ENCODE measurements around the gene CAMK1D. TPM values are rescaled to one million over a fixed set of nuclear protein-coding genes. Genes with fewer than 3 reads are reported as not detected.
"Not testable (repeated sequence)": the region's sequence is repeated elsewhere in the genome, so short reads cannot be mapped to it uniquely, and the experiment has no call there.

Gene CAMK1D
- total and polyA plus RNA-seq, 4 donors = 1.9 to 19.0 (median 7.6) TPM

DNA sequence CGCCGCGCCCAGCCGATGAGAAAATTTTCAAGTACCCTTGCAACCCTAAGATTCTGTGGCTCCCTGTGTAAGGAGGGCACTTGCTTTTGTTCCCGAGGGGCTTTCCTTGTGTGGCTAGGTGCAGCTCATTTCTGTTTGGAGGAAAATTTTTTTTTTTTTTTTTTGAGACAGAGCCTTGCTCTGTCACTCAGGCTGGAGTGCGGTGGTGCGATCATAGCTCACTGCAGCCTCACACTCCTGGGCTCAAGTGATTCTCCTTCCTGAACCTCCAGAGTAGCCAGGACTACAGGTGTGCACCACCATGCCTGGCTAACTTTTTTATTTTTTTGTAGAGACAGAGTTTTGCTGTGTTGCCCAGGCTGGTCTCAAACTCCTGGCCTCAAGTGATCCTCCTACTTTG, 5.3 kb downstream of the CAMK1D start:
- H3K27me3 ChIP-seq (ENCODE audit: control insufficient read depth in 1 of 2, insufficient read depth in 2 of 2, low read length in 1 of 2); H3K9me3 ChIP-seq (ENCODE audit: control insufficient read depth, low read length); intact Hi-C loops (cut with DNase I); H3K4me3 ChIP-seq (ENCODE audit: low read length in 2 of 2); H3K36me3 ChIP-seq (ENCODE audit: control insufficient read depth in 1 of 2, insufficient read depth in 2 of 2, low read length in 1 of 2); ATAC-seq (ENCODE audit: low FRiP score); DNase-seq; H3K4me1 ChIP-seq (ENCODE audit: control insufficient read depth in 1 of 2, insufficient read depth in 2 of 2, low read length in 2 of 2); H3K27ac ChIP-seq (ENCODE audit: low read depth in 1 of 2, low read length in 2 of 2): not testable (repeated sequence)
- WGBS, 2 donors = 86 to 97% methylated on average over 7 of the region's 7 CpGs

DNA sequence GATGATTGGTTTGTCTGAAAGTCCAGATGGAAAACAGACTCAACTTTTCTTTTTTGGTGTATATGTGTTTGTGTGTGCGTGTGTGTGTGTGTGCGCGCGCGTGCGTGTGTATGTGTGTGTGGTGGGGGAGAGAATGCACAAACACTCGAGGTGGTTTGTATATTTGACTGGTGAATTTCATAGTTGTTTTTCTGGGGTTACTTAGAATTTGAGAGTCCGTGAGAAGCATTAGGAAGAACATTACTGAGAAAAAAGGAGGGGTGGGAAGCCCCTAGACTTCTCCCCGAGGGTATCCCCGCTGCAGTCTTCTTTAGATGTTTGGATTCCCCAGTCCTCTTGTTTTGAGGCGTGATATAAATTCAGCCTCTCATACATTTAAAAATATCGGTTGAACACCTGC, 6.0 kb downstream of the CAMK1D start:
- intact Hi-C loops (cut with DNase I) = no loop called here

DNA sequence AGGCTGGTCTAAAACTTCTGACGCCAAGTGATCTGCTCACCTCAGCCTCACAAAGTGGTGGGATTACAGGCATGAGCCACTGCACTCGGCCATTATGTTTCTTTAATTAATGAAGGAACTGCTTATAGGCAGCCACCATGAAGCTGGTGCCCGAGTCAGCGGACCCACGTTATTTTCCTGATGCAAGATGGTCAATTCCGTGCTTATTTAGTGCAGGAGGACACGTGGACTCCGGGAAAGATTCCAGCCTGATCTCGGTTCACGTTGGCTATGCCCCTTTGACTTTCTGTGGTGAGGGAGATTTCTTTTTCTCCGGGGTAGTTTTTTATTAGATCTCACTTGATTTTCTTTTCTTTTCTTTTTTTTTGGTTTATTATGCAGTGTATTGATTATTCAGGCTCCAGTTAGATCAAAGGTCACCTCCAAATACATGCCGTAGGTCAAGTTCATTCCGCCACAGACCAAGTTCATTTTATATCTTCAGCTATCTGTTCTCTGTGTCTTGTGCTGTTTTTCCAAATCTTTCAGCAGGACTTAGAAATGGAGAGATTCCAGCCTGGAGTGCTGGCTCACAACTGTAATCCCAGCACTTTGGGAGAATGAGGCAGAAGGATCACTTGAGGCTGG, 8.3 kb downstream of the CAMK1D start:
- DNase-seq (no peak), ATAC-seq (ENCODE audit: low FRiP score) (no peak)
- H3K4me1 ChIP-seq (ENCODE audit: control insufficient read depth in 1 of 2, insufficient read depth in 2 of 2, low read length in 2 of 2) = no peaks in the 10 kb centered on the region
- WGBS, 2 donors = 78 to 87% methylated on average over 13 of the region's 13 CpGs
- intact Hi-C loops (cut with DNase I) = no loop called here
- no peaks in the 10 kb centered on the region for H3K36me3 ChIP-seq (ENCODE audit: control insufficient read depth in 1 of 2, insufficient read depth in 2 of 2, low read length in 1 of 2)
- H3K27ac ChIP-seq (ENCODE audit: low read depth in 1 of 2, low read length in 2 of 2) = no peak overlapping the region
- no peak overlapping the region for H3K4me3 ChIP-seq (ENCODE audit: low read length in 2 of 2)
- no peaks in the 10 kb centered on the region for H3K27me3 ChIP-seq (ENCODE audit: control insufficient read depth in 1 of 2, insufficient read depth in 2 of 2, low read length in 1 of 2)
- H3K9me3 ChIP-seq (ENCODE audit: control insufficient read depth, low read length) = no peaks in the 10 kb centered on the region

More for the DNA sequence above, 6.0 kb downstream of the CAMK1D start:
- Histone ChIP-seq H3K9me3 (ENCODE audit: control insufficient read depth, low read length) (no peaks in the 10 kb centered on the region), H3K27ac (ENCODE audit: low read depth in 1 of 2, low read length in 2 of 2) (no peak overlapping the region), H3K36me3 (ENCODE audit: control insufficient read depth in 1 of 2, insufficient read depth in 2 of 2, low read length in 1 of 2) (no peaks in the 10 kb centered on the region), H3K27me3 (ENCODE audit: control insufficient read depth in 1 of 2, insufficient read depth in 2 of 2, low read length in 1 of 2) (no peaks in the 10 kb centered on the region), H3K4me3 (ENCODE audit: low read length in 2 of 2) (no peak overlapping the region), H3K4me1 (ENCODE audit: control insufficient read depth in 1 of 2, insufficient read depth in 2 of 2, low read length in 2 of 2) (peaks cover 0 to 3% of the 10 kb centered on the region in 2 donors)
- ATAC-seq (ENCODE audit: low FRiP score) = no peak
- WGBS, 2 donors = 94 to 96% methylated on average over 12 of the region's 12 CpGs
- DNase-seq = no peak

GRCh38 chr10:12358863-12359564, 9.7 kb downstream of the CAMK1D start:
- H3K27me3 ChIP-seq (ENCODE audit: control insufficient read depth in 1 of 2, insufficient read depth in 2 of 2, low read length in 1 of 2) = no peaks in the 10 kb centered on the region
- WGBS, 2 donors = 67 to 69% methylated on average over 11 of the region's 11 CpGs
- no peaks in the 10 kb centered on the region for H3K9me3 ChIP-seq (ENCODE audit: control insufficient read depth, low read length)
- H3K27ac ChIP-seq (ENCODE audit: low read depth in 1 of 2, low read length in 2 of 2) = no peak overlapping the region
- H3K4me3 ChIP-seq (ENCODE audit: low read length in 2 of 2) = no peak overlapping the region
- H3K36me3 ChIP-seq (ENCODE audit: control insufficient read depth in 1 of 2, insufficient read depth in 2 of 2, low read length in 1 of 2) = no peaks in the 10 kb centered on the region
- ATAC-seq (ENCODE audit: low FRiP score) (no peak), DNase-seq (no peak)
- no peaks in the 10 kb centered on the region for H3K4me1 ChIP-seq (ENCODE audit: control insufficient read depth in 1 of 2, insufficient read depth in 2 of 2, low read length in 2 of 2)
- intact Hi-C loops (cut with DNase I) = no loop called here

GRCh38 chr10:12360461-12360860, 11.1 kb downstream of the CAMK1D start:
- no peaks in the 10 kb centered on the region for H3K4me1 ChIP-seq (ENCODE audit: control insufficient read depth in 1 of 2, insufficient read depth in 2 of 2, low read length in 2 of 2)
- H3K4me3 ChIP-seq (ENCODE audit: low read length in 2 of 2) = no peak overlapping the region
- H3K36me3 ChIP-seq (ENCODE audit: control insufficient read depth in 1 of 2, insufficient read depth in 2 of 2, low read length in 1 of 2) = no peaks in the 10 kb centered on the region
- no peak overlapping the region for H3K27ac ChIP-seq (ENCODE audit: low read depth in 1 of 2, low read length in 2 of 2)
- 89 to 95% methylated on average over 5 of the region's 5 CpGs for WGBS, 2 donors
- ATAC-seq (ENCODE audit: low FRiP score) = no peak
- intact Hi-C loops (cut with DNase I) = no loop called here
- no peaks in the 10 kb centered on the region for H3K9me3 ChIP-seq (ENCODE audit: control insufficient read depth, low read length)
- DNase-seq = no peak
- H3K27me3 ChIP-seq (ENCODE audit: control insufficient read depth in 1 of 2, insufficient read depth in 2 of 2, low read length in 1 of 2) = no peaks in the 10 kb centered on the region

DNA sequence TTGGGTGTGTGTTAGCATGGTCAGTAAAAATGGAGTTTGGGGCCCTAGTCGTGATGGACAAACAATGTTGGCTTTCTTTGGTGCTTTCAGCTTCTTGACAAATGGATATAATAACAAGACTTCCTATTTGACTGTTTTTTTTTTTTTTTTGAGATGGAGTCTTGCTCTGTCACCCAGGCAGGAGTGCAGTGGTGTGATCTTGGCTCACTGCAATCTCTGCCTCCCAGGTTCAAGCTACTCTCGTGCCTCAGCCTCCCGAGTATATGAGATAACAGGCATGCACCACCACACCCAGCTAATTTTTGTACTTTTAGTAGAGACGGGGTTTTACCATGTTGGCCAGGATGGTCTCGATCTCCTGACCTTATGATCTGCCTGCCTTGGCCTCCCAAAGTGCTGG, 11.8 kb downstream of the CAMK1D start:
- DNase-seq; intact Hi-C loops (cut with DNase I); H3K9me3 ChIP-seq (ENCODE audit: control insufficient read depth, low read length); H3K4me3 ChIP-seq (ENCODE audit: low read length in 2 of 2); H3K27ac ChIP-seq (ENCODE audit: low read depth in 1 of 2, low read length in 2 of 2); ATAC-seq (ENCODE audit: low FRiP score); H3K36me3 ChIP-seq (ENCODE audit: control insufficient read depth in 1 of 2, insufficient read depth in 2 of 2, low read length in 1 of 2); H3K27me3 ChIP-seq (ENCODE audit: control insufficient read depth in 1 of 2, insufficient read depth in 2 of 2, low read length in 1 of 2); H3K4me1 ChIP-seq (ENCODE audit: control insufficient read depth in 1 of 2, insufficient read depth in 2 of 2, low read length in 2 of 2): not testable (repeated sequence)
- 91 to 92% methylated on average over 5 of the region's 5 CpGs for WGBS, 2 donors

DNA sequence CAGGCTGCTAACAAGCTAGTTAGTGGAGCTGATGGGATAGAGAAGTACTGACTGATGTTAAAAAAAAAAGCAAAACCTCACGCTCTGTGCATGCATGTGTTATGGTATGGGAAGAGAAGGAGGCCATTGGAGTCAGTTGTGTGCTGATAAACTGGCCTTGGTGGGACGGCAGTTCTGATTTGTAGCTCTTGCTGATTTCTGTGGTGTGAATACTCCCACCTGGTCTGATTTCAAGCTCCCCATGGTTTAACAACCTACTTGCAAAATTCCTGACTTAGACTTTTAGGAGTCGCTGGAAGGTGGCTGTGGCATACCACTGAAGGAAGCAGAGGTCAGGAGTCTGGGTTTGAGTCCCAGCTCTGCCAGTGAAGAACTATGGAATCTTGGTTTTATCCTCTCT, 15.2 kb downstream of the CAMK1D start:
- no peak for DNase-seq
- 97% methylated on average over 3 of the region's 3 CpGs for WGBS, 2 donors
- intact Hi-C loops (cut with DNase I) = no loop called here

GRCh38 chr10:12367272-12367671, 17.9 kb downstream of the CAMK1D start:
- DNase-seq (no peak), ATAC-seq (ENCODE audit: low FRiP score) (no peak)
- H3K9me3 ChIP-seq (ENCODE audit: control insufficient read depth, low read length) = no peaks in the 10 kb centered on the region
- H3K4me1 ChIP-seq (ENCODE audit: control insufficient read depth in 1 of 2, insufficient read depth in 2 of 2, low read length in 2 of 2) = no peaks in the 10 kb centered on the region
- no peak overlapping the region for H3K4me3 ChIP-seq (ENCODE audit: low read length in 2 of 2)
- intact Hi-C loops (cut with DNase I) = no loop called here
- H3K27me3 ChIP-seq (ENCODE audit: control insufficient read depth in 1 of 2, insufficient read depth in 2 of 2, low read length in 1 of 2) = no peaks in the 10 kb centered on the region
- no peak overlapping the region for H3K27ac ChIP-seq (ENCODE audit: low read depth in 1 of 2, low read length in 2 of 2)
- no peaks in the 10 kb centered on the region for H3K36me3 ChIP-seq (ENCODE audit: control insufficient read depth in 1 of 2, insufficient read depth in 2 of 2, low read length in 1 of 2)
- 97 to 98% methylated on average over 4 of the region's 4 CpGs for WGBS, 2 donors

More for the DNA sequence above, 15.2 kb downstream of the CAMK1D start:
- H3K27me3 ChIP-seq (ENCODE audit: control insufficient read depth in 1 of 2, insufficient read depth in 2 of 2, low read length in 1 of 2) = no peaks in the 10 kb centered on the region
- H3K9me3 ChIP-seq (ENCODE audit: control insufficient read depth, low read length) = no peaks in the 10 kb centered on the region
- H3K36me3 ChIP-seq (ENCODE audit: control insufficient read depth in 1 of 2, insufficient read depth in 2 of 2, low read length in 1 of 2) = no peaks in the 10 kb centered on the region
- H3K4me1 ChIP-seq (ENCODE audit: control insufficient read depth in 1 of 2, insufficient read depth in 2 of 2, low read length in 2 of 2) = no peaks in the 10 kb centered on the region
- no peak overlapping the region for H3K4me3 ChIP-seq (ENCODE audit: low read length in 2 of 2)
- no peak overlapping the region for H3K27ac ChIP-seq (ENCODE audit: low read depth in 1 of 2, low read length in 2 of 2)
- no peak for ATAC-seq (ENCODE audit: low FRiP score)

DNA sequence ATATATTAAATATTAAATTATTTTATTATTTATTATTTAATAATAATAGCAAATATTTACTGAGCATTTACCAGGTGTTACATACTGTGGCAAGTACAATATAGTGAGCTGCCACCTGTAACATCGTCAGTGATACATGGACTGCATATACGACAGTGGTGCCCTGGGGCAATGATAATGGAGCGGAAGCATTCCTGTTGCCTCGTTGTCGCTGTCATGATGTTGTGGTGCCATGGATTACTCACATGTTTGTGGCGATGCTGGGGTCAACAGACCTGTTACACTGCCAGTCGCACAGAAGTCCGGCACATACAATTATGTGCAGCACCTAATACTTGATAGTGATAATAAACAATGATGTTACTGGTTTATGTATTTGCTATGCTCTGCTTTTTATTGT, 20.6 kb downstream of the CAMK1D start:
- WGBS, 2 donors = 96 to 98% methylated on average over 8 of the region's 8 CpGs
- Histone ChIP-seq H3K4me3 (ENCODE audit: low read length in 2 of 2) (no peak overlapping the region), H3K27ac (ENCODE audit: low read depth in 1 of 2, low read length in 2 of 2) (no peak overlapping the region), H3K9me3 (ENCODE audit: control insufficient read depth, low read length) (no peaks in the 10 kb centered on the region), H3K27me3 (ENCODE audit: control insufficient read depth in 1 of 2, insufficient read depth in 2 of 2, low read length in 1 of 2) (no peaks in the 10 kb centered on the region), H3K36me3 (ENCODE audit: control insufficient read depth in 1 of 2, insufficient read depth in 2 of 2, low read length in 1 of 2) (no peaks in the 10 kb centered on the region), H3K4me1 (ENCODE audit: control insufficient read depth in 1 of 2, insufficient read depth in 2 of 2, low read length in 2 of 2) (no peaks in the 10 kb centered on the region)
- no peak for ATAC-seq (ENCODE audit: low FRiP score)
- DNase-seq = no peak
- intact Hi-C loops (cut with DNase I) = no loop called here

Measured in aorta (tissue), 5 donors.